ENCODE measurements around the gene ZNF14.

Gene ZNF14

DNA sequence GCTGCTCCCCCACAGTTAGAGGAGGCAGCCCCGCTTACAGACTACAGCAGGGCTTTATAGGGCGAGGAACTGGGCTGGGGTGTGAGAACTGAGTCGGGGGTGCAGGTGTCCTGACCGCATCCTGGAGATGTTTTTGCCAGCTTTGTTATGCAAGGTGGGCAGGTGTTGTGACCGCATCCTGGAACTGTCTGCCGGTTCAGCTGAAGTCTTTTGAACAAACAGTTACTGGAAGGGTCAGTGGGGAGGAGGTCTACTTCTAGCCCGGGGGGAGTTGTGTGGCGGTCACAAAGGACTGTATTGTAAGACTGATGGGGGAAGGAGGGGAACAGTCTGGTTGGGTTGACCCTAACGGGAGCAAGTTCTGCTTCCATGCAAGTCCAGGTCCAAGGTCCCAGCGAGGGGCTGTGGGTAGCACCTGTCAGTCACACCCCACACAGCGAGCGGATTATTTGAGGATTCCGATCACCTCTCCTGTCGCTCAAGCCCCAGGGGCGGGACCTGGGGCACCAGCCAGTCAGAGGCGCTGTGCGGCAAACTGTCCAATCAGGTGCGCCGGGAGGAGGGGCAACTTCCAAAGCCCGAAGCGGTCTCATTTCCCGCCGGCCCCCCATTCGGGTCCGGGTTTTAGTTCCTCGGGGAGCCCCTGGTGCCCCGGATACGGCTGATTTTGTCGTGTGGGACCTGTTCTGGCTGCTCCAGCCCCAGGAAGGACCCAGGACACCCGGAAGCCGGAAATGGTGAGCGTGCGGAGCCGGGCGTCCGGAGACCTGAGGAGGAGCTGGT, 64.5 kb downstream of the ZNF14 start, which contains the start of gene ZNF101 (continued):
- TF ChIP-seq, protein P1, sequence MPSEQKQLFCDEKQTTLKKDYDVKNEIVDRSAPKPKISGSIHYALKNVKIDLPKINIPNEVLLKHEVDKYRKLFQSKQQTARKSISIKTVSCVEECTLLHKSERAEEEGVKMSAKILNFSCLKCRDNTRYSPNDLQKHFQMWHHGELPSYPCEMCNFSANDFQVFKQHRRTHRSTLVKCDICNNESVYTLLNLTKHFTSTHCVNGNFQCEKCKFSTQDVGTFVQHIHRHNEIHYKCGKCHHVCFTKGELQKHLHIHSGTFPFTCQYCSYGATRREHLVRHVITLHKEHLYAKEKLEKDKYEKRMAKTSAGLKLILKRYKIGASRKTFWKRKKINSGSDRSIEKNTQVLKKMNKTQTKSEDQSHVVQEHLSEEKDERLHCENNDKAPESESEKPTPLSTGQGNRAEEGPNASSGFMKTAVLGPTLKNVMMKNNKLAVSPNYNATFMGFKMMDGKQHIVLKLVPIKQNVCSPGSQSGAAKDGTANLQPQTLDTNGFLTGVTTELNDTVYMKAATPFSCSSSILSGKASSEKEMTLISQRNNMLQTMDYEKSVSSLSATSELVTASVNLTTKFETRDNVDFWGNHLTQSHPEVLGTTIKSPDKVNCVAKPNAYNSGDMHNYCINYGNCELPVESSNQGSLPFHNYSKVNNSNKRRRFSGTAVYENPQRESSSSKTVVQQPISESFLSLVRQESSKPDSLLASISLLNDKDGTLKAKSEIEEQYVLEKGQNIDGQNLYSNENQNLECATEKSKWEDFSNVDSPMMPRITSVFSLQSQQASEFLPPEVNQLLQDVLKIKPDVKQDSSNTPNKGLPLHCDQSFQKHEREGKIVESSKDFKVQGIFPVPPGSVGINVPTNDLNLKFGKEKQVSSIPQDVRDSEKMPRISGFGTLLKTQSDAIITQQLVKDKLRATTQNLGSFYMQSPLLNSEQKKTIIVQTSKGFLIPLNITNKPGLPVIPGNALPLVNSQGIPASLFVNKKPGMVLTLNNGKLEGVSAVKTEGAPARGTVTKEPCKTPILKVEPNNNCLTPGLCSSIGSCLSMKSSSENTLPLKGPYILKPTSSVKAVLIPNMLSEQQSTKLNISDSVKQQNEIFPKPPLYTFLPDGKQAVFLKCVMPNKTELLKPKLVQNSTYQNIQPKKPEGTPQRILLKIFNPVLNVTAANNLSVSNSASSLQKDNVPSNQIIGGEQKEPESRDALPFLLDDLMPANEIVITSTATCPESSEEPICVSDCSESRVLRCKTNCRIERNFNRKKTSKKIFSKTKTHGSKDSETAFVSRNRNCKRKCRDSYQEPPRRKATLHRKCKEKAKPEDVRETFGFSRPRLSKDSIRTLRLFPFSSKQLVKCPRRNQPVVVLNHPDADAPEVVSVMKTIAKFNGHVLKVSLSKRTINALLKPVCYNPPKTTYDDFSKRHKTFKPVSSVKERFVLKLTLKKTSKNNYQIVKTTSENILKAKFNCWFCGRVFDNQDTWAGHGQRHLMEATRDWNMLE (tag by site-specific recombination; conservative IDR thresholded peaks at IDR 0.05; ENCODE audit: low read depth), result peak; percentile 47; the same call in 1 of the 2 replicates
- TF ChIP-seq, protein P2, sequence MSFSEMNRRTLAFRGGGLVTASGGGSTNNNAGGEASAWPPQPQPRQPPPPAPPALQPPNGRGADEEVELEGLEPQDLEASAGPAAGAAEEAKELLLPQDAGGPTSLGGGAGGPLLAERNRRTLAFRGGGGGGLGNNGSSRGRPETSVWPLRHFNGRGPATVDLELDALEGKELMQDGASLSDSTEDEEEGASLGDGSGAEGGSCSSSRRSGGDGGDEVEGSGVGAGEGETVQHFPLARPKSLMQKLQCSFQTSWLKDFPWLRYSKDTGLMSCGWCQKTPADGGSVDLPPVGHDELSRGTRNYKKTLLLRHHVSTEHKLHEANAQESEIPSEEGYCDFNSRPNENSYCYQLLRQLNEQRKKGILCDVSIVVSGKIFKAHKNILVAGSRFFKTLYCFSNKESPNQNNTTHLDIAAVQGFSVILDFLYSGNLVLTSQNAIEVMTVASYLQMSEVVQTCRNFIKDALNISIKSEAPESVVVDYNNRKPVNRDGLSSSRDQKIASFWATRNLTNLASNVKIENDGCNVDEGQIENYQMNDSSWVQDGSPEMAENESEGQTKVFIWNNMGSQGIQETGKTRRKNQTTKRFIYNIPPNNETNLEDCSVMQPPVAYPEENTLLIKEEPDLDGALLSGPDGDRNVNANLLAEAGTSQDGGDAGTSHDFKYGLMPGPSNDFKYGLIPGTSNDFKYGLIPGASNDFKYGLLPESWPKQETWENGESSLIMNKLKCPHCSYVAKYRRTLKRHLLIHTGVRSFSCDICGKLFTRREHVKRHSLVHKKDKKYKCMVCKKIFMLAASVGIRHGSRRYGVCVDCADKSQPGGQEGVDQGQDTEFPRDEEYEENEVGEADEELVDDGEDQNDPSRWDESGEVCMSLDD (tag by site-specific recombination; IDR thresholded peaks at IDR 0.05), result peak; percentile 52
- TF ChIP-seq ZFP37 (tag by site-specific recombination; IDR thresholded peaks at IDR 0.05) (no peak), ZNF335 (tag by site-specific recombination; conservative IDR thresholded peaks at IDR 0.05) (peak; percentile 34; the same call in 1 of the 2 replicates), ZBTB1 (tag by site-specific recombination; IDR thresholded peaks at IDR 0.05) (no peak), GLI4 (tag by site-specific recombination; IDR thresholded peaks at IDR 0.05) (no peak), ZNF76 (tag by site-specific recombination; IDR thresholded peaks at IDR 0.05; ENCODE audit: borderline replicate concordance, low read depth) (peak; percentile 38; the same call in 1 of the 2 replicates), MYNN (tag by site-specific recombination; IDR thresholded peaks at IDR 0.05; ENCODE audit: borderline replicate concordance) (no peak), ZNF664 (tag by site-specific recombination; IDR thresholded peaks at IDR 0.05) (no peak), GLIS1 (tag by site-specific recombination; IDR thresholded peaks at IDR 0.05) (peak; percentile 49), SP2 (tag by site-specific recombination; IDR thresholded peaks at IDR 0.05) (peak; percentile 90), SETDB1 (IDR thresholded peaks at IDR 0.05; ENCODE audit: insufficient read length, low read length) (no peak), ZNF155 (tag by site-specific recombination; IDR thresholded peaks at IDR 0.05) (no peak), ZNF311 (tag by site-specific recombination; IDR thresholded peaks at IDR 0.05; ENCODE audit: borderline replicate concordance) (no peak)
- TF ChIP-seq, protein P3, sequence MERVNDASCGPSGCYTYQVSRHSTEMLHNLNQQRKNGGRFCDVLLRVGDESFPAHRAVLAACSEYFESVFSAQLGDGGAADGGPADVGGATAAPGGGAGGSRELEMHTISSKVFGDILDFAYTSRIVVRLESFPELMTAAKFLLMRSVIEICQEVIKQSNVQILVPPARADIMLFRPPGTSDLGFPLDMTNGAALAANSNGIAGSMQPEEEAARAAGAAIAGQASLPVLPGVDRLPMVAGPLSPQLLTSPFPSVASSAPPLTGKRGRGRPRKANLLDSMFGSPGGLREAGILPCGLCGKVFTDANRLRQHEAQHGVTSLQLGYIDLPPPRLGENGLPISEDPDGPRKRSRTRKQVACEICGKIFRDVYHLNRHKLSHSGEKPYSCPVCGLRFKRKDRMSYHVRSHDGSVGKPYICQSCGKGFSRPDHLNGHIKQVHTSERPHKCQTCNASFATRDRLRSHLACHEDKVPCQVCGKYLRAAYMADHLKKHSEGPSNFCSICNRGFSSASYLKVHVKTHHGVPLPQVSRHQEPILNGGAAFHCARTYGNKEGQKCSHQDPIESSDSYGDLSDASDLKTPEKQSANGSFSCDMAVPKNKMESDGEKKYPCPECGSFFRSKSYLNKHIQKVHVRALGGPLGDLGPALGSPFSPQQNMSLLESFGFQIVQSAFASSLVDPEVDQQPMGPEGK (tag by site-specific recombination; IDR thresholded peaks at IDR 0.05), result peak; percentile 63; the same call in 1 of the 2 replicates
- TF ChIP-seq, protein P4, sequence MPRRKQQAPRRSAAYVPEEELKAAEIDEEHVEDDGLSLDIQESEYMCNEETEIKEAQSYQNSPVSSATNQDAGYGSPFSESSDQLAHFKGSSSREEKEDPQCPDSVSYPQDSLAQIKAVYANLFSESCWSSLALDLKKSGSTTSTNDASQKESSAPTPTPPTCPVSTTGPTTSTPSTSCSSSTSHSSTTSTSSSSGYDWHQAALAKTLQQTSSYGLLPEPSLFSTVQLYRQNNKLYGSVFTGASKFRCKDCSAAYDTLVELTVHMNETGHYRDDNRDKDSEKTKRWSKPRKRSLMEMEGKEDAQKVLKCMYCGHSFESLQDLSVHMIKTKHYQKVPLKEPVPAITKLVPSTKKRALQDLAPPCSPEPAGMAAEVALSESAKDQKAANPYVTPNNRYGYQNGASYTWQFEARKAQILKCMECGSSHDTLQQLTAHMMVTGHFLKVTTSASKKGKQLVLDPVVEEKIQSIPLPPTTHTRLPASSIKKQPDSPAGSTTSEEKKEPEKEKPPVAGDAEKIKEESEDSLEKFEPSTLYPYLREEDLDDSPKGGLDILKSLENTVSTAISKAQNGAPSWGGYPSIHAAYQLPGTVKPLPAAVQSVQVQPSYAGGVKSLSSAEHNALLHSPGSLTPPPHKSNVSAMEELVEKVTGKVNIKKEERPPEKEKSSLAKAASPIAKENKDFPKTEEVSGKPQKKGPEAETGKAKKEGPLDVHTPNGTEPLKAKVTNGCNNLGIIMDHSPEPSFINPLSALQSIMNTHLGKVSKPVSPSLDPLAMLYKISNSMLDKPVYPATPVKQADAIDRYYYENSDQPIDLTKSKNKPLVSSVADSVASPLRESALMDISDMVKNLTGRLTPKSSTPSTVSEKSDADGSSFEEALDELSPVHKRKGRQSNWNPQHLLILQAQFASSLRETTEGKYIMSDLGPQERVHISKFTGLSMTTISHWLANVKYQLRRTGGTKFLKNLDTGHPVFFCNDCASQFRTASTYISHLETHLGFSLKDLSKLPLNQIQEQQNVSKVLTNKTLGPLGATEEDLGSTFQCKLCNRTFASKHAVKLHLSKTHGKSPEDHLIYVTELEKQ (tag by site-specific recombination; IDR thresholded peaks at IDR 0.05; ENCODE audit: borderline replicate concordance), result 0 out of 2 replicates have a peak, but pooled peaks have one; percentile 39
- TF ChIP-seq, protein P5, sequence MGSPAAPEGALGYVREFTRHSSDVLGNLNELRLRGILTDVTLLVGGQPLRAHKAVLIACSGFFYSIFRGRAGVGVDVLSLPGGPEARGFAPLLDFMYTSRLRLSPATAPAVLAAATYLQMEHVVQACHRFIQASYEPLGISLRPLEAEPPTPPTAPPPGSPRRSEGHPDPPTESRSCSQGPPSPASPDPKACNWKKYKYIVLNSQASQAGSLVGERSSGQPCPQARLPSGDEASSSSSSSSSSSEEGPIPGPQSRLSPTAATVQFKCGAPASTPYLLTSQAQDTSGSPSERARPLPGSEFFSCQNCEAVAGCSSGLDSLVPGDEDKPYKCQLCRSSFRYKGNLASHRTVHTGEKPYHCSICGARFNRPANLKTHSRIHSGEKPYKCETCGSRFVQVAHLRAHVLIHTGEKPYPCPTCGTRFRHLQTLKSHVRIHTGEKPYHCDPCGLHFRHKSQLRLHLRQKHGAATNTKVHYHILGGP (tag by site-specific recombination; IDR thresholded peaks at IDR 0.05), result no peak
- TF ChIP-seq, protein P6, sequence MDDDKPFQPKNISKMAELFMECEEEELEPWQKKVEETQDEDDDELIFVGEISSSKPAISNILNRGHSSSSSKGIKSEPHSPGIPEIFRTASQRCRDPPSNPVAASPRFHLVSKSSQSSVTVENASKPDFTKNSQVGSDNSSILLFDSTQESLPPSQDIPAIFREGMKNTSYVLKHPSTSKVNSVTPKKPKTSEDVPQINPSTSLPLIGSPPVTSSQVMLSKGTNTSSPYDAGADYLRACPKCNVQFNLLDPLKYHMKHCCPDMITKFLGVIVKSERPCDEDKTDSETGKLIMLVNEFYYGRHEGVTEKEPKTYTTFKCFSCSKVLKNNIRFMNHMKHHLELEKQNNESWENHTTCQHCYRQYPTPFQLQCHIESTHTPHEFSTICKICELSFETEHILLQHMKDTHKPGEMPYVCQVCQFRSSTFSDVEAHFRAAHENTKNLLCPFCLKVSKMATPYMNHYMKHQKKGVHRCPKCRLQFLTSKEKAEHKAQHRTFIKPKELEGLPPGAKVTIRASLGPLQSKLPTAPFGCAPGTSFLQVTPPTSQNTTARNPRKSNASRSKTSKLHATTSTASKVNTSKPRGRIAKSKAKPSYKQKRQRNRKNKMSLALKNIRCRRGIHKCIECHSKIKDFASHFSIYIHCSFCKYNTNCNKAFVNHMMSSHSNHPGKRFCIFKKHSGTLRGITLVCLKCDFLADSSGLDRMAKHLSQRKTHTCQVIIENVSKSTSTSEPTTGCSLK (tag by site-specific recombination; IDR thresholded peaks at IDR 0.05), result no peak

Data from HEK293 (cell line).